Measurements from ENCODE around the gene ANKRD40CL. TPM values are rescaled to one million over a fixed set of nuclear protein-coding genes. Genes with fewer than 3 reads are reported as not detected.

The ANKRD40CL gene, protein sequence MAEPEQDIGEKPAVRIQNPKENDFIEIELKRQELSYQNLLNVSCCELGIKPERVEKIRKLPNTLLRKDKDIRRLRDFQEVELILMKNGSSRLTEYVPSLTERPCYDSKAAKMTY
- not detected for total RNA-seq

GRCh38 chr17:50767446-50767845 is at the start of gene ANKRD40CL:
Gene ANKRD40CL, minus strand, starts transcription at chr17:50767518. Its CDS starts 605 bp downstream, at chr17:50766913.

DNA sequence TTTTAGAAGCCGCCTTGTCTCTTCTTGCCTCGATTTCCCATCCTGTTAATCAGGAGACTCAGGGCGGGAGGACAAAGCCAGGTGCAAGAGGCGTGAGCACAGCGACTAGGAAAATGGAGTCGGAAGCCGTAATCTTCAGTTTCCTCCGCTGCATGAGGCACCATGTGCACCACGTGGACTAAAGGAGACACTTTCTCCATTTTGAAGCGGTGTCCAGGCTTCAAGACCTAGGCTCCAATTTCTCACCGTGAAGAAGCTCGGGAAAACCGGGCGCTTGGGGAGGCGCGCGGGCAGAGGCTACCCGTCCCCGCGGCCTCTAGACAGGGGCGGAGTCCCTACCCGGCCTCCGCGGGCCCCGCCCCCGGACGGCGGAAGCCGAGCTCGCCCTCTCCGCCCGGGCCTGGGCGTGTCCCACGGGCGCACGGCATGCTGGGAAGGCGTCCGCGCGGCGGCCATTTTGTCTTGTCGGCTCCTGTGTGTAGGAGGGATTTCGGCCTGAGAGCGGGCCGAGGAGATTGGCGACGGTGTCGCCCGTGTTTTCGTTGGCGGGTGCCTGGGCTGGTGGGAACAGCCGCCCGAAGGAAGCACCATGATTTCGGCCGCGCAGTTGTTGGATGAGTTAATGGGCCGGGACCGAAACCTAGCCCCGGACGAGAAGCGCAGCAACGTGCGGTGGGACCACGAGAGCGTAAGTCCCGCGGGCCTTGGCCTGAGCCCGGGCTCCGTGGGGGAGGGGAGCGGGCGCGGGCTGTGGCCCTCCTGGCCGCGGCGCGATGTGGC is 48.0 kb downstream of the ANKRD40CL start, which contains the start of gene LUC7L3:
TSS of gene LUC7L3 (plus strand) at position 460 of the 780 bp plus-strand sequence. CDS start at position 590, 130 bp downstream.

Small RNAs within 50 kb of the gene (small RNA-seq; reads per million reads assigned to genes)
- gene AC005921.1 (not detected), gene MIR8059 (not detected)

Other genes with a start within 250 kb of the ANKRD40CL start
- 0.23 TPM for gene EPN3, start 234.8 kb downstream of the ANKRD40CL start, total RNA-seq
- gene SPATA20, start 220.3 kb downstream of the ANKRD40CL start, total RNA-seq: 32.8 TPM
- 36.0 TPM for gene CACNA1G, start 206.8 kb downstream of the ANKRD40CL start, total RNA-seq
- gene ABCC3, start 132.6 kb downstream of the ANKRD40CL start, total RNA-seq: 0.46 TPM
- 30.2 TPM for gene ANKRD40, start 59.6 kb downstream of the ANKRD40CL start, total RNA-seq
- 109 TPM for gene LUC7L3, start 47.9 kb downstream of the ANKRD40CL start, total RNA-seq
- gene WFIKKN2, start 68.1 kb upstream of the ANKRD40CL start, total RNA-seq: 14.3 TPM
- gene TOB1, start 98.8 kb upstream of the ANKRD40CL start, total RNA-seq: 21.0 TPM